Inflammatory macrophage treated with lipopolysaccharide for 1 hour (primary cell): ENCODE results near the gene MOSPD3.
"Not testable (repeated sequence)": the region's sequence is repeated elsewhere in the genome, so short reads cannot be mapped to it uniquely, and the experiment has no call there.

Source experiments
- DNase-seq, 2 donors: peaks; one replicate each; pipeline ENCODE4 v3.0.0-alpha.2; 2020 to 2022

MOSPD3 gene

DNA sequence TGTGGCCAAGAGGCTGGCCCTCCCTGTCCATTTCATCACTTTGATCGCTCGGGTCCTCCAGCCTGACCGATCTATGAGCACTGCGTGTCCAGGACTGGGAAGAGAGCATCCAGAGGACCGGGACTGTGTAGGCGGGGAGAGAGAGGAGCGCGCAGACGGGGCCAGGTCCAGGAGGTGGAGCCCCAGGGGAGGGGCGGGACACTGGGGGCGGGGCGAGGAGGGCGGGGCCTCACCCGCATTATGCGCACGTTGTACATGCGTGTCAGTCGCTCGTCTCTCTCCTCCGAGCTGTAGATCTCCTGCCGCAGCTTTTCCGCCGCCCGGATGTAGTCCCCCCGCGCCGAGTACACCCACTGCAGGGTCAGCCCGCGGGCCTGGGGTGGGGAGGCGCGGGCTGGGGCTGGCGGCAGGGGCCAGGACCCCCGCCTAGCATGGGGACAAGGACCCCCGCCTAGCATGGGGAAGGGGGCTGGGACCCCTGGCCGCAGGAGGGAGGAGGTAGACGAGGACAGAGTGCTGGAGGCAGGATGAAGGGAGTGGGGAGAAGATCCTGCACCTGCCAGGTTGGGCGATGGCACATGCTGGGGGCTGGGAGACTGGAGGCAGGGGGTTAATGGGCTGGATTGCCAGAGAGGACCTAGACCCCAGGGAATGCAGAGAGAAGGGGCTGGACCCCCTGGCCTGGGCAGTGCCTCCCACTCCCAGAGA lies 14.3 kb downstream of the MOSPD3 start:
- peak; percentile 68 to 75 for DNase-seq

DNA sequence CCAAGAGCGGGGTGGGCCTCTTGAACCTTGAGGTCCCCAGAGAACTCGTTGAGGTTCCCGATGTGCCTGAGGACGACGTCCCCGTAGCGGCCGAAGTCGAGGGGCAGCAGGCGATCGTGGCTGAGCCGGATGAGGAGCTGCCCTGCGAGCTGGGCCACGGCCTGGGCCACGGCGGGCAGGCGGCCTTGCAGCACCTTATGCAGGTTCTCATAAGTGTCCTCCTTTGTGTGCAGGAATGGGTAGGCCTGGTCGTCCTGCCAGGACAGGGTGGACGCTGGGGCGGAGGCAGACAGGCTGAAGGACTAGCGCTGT lies 14.9 kb downstream of the MOSPD3 start:
- no peak for DNase-seq

DNA sequence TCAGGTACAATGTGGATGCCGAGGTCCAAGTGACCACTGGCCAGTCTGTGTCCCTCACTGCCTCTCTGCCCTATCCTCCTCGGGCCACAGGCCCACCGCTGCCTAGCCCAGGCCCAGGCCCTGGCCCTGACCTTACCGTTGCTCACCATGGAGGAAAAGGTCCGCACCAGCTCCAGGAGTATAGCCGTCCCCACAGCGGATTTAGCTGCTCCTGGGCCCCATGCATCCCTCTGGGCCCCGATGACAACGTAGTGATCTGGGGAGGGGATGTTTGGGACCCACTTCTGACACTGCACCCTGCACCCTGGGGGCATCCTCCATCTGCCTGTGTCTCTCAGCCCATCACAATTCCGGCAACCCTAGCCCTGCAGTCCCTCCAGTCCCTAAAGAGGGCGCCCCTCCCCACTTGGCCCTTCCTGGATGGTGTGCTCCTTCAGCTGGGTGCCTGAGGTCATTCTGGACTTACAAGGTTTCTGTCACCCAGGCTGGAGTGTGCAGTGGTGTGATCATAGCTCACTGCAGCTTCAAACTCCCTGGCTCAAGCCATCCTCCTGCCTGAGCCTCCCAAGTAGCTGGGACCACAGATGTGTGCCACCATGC lies 16.9 kb downstream of the MOSPD3 start:
- DNase-seq: peak; percentile 37 to 65

DNA sequence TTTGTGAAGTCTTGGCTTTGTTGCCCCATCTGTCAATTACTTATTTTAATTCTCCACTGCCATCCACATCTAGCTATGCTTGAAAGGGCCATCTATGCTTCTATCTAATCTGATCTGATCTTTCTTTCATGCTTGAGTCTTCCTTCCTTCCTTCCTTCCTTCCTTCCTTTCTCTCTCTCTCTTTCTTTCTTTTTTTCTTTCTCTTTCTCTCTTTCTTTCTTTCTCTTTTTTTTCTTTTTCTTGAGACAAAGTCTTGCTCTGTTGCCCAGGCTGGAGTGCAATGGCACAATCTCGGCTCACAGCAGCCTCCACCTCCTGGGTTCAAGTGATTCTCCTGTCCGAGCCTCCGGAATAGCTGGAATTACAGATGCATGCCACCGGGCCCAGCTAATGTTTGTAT lies 17.7 kb downstream of the MOSPD3 start:
- no peak for DNase-seq

DNA sequence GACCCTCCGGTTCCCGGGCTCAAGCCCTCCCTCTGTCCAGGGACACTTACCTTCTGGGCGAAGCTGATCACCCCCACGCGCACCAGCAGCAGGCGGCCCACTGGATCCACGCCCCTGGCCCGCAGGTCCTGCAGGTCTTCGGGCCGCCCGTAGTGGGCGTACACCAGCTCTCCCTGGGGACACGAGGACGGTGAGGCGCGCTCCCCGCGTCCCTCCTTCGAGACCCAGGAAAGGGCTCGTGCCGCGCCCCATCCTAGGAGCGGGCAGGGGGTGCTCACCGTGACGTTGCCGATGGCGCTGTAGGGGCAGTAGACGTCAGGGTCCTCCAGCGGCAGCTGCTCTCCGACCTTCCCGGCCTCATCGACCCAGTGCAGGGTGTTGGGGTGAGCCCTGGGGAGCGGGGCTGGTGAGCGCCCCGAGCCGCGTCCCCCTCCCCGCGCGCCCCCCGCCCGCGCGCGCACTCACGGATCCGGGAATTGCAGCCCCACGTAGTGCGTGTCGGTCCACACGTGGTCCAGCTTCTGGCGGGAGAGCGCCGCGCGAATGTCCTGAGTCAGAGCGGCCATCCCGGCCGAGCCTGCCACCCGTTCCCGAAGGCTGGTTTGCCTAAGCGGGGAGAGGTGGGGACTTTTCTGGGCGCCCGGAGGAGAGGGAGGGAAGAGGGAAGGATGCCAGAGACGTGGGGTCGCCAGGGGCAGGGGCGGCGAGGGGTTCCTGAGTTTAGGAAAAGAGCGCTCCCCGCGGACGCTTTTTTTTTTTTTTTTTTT lies 20.8 kb downstream of the MOSPD3 start:
- DNase-seq: peak in 1 of 2 donors; percentile 21

DNA sequence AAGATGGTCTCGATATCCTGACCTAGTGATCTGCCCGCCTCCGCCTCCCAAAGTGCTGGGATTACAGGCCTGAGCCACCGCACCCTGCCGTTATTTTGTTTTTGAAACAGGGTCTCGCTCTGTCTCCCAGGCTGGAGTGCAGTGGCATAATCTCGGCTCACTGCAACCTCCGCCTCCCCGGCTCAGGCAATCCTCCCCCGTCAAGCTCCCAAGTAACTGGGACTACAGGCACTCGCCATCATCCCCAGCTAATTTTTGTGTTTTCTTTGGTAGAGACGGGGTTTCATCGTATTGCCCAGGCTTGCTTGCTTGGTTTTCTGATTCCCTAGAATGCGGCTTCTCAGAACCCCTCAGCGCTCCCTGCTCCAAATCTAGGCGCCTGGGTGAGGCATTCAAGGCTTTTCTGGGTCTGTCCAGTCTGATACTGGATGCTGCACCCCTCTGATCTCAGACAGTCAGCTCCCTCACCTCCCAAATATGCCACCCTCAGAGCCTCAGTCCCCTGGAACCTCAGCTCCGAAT lies 27.7 kb downstream of the MOSPD3 start:
- DNase-seq: no peak

DNA sequence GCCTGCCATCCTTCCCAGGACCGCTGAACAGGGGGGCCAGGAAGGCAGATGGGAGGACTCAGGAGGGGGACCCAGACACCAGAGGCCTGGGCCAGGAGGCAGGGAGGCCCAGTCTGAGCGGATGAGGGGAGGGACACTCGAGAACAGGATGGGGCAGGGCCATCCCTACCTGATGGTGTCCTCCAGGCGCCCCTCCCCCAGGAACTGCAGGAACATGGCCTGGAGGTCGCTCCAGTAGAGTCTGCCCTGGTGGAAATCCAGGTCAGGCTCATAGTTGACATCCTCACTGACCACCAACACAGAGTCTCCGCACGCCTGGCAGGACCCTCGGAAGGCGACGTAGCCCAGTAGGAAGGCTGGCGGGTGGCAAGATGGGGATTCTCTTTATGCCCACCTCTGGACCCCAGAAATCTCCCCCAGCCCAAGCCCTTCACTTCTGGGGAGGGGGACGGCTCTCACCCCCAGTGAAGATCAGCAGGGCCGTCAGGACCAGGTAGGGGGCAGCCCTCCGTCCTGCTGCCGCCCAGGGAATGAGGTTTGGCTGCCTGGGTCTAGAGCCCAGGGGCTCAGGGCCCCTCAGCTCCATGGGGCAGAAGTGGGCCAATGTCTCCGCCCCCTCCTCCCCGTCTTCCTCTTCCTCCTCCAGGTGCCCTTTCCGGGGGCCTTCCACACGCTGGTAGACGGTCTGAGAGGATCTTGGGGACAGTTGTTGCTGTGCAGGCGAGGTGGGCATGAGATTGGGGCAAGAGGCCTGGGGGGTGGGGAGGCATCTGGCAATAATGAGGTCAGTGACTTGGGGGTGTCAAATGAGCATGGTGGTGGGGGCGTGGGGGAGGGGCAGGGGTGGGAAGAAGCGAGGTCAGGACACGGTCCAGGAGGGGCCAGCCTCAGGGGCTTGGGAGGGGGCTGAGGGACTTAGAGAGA lies 28.4 kb downstream of the MOSPD3 start:
- no peak for DNase-seq

DNA sequence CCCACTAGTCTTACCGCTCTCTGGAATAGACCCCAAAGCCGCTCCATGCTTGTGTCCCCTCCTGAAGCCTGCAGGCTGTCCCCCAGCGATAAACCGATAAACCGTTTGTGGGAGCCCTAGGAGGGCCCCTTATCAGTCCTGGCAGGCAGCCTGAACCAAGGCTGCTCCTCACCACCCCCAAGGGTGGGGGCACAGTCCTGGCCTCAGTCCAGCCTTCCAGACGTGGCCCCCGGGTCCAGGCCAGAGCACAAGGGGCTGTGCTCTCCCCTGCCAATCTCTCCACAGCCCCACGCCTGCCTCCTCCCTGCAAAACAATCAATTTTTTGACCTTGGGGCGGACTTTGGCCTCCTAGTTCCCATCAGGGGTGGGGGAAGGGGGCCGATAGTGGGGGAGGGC lies 29.1 kb downstream of the MOSPD3 start, which contains the start of gene TFR2:
TFR2 (minus strand) TSS at position 90 of the 397 bp plus-strand sequence; CDS start at position 47, 43 bp downstream.
- DNase-seq: no peak

DNA sequence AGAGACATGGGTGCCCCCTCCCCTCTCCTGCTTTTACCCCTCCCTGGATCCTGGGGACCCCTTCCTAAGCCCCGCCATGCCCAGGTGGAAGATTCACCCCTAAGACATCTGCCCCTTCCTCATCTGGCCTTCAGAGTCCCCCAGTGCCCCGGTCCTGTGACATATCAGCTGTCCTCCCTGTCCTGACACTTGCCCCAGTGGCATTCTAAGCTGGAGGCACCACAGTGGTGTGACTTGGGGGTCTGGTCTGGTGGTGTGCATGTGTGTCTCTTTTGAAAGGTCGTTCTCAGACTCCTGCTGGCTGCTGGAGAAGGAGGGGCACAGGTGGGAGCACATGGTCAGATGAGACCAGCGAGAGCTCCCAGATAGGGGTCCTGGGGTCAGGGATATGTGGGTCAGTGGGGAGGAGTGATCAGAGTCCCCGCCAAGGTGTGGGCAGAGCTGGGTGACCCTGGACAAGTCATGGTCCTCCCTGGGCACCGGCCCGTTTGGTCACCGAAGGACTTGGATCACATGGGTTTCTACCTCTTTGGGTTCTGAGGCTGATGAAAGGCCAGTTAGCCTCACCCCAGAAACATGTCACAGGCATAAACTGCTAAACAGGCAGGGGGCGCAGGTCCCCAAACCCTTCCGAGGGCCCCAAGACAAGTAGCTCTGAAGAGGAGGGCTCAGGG lies 29.7 kb downstream of the MOSPD3 start:
- no peak for DNase-seq

DNA sequence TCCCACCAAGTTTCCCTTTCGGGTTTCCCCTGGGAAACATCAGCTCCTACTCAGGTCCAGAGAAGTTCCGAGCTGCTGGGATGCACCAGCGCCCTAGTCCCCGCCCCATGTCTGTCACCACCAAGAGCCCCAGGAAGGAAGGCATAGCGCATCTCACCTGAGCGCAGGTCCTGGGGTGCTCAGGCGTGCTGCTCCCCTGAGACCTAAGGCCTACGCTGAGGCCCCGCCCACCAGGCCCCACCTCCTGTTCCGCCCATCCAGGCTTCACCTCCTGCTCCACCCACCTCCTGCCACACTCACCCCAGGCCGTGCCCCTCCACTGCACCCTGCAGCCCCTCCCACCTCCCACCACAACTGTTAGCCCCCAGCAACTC lies 30.2 kb downstream of the MOSPD3 start:
- no peak for DNase-seq

DNA sequence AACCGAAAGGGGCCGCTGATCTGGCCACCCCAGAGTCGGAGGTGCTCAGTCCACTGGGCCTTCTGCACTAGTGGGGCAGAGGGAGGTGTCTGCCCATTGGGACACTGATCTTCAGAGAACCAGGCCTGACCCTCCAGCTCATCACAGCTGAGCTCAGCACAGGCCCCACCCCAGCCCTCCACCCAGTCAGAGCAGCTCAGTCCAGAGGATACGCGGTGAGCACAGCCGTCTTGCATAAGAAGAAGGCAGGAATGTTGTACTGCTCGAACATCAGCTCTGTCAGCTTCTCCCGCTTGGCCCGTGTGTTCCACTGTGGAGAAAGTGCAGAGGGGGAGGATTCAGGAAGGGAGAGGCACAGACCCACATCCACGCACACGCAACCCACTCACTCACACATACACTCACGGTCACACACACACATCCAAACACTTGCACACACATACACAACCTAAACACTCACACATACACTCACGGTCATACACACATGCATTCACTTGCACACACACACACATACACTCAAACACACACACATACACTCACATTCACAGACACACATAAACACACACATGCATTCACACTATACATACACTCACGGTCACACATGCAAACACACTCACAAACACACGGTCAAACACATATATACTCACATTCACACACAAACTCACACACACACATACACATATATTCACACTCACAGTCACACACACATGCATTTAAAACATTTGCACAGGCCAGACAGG lies 37.7 kb downstream of the MOSPD3 start:
- DNase-seq: no peak

DNA sequence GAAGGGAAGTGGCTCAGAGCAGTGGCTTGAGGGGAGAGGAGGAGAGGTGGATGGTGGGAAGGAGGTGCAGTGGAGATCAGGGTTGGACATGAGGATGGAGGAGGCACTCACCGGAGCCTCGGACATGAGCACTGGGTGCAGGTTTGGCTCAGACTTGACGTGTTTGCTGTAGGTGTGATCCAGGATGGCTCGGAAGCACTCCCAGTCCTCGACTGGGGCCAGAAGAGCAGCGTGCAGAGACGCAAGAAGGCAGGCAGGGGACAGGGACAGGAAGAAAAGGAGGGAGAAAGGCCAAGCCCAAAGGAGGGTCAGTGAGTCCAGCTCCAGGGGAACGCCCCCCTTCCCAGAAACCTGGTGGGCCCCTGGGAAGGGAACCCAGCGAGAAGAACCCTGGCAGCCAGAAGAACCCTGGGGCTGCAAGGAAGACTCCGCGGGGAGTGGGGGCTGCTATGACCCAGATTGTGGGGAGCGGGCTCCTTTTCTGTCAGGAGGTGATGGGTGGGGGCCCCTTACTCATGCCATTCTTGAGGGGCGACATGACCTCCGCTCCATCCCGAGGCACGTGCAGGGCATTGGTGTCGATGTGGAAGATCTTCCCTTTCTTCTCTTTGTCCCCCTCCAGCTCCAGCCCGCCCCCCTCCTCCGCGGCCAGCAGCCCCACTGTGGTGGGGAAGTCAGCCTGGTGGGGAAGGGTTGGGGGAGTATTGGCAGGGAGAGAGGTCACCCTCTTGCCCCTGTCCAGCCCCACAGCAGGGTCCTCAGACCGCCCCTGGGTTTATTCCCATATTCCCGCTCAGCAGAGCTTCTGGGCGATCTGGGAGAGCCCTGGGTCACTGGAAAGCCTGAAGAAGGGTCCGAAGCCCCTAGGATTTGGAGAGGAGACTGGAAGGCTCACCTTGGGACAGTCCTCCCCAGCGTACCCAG lies 42.8 kb downstream of the MOSPD3 start:
- no peak for DNase-seq

DNA sequence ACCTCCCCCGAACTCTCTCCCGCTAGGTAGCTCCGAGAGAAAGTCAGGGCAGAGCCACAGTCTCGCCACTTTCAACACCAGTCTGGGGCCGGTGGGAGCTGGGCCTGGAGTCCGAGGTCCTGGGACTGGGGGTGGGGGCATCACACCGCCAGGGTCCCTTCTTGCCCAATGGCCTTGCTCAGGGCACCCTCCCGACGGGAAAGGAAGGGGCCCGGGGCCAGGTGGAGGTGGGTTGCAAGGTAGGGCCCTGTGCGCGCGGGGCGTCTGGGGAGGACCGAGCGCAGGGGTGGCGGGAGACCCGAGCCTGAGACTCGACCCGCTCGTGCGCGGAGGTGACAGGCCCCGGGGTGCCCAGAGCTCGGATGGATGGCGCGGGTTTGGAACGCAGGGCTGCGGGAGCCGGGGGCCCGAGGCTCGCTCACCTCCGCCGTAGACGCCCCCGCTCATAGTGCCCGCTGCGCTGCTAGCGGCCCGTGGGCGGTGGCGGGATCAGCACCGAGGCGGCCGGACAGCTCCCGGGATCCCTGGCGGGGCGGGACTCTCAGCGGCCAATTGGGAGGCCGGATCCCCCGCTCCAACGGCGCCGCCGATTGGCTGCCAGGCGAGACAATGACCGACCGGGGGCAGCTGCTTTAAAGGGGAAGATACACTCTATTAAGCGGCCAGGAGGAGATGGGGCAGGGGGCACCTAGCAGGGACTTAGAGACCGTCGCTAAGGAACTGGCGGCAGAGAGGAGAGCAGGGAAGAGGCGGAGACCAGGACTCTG lies 43.8 kb downstream of the MOSPD3 start, which contains the start of gene ACTL6B:
ACTL6B (minus strand) TSS at position 541 of the 767 bp plus-strand sequence; CDS start at position 447, 94 bp downstream.
- DNase-seq: peak; percentile 45 to 60

DNA sequence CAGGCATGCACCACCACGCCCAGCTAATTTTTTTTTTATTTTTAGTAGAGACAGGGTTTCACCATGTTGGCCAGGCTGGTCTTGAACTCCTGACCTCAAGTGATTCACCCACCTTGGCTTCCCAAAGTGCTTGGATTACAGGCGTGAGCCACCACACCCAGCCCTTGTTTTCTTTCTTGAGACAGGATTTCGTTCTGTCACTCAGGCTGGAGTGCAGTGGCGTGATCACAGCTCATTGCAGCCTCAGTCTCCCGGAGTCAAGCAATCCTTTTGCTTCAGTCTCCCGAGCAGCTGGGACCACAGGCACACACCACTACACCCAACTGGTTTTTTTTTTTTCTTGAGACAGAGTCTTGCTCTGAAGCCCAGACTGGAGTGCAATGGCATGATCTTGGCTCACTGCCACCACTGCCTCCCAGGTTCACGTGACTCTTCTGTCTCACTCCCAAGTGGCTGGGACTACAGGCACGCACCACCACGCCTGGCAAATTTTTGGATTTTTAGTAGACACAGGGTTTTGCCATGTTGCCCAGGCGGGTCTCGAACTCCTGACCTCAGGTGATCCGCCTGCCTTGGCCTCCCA lies 49.9 kb downstream of the MOSPD3 start:
- DNase-seq: not testable (repeated sequence)
